Epithelial cell of proximal tubule (primary cell): ENCODE measurements around the gene RCAN2. TPM values are rescaled to one million over a fixed set of nuclear protein-coding genes. Genes with fewer than 3 reads are reported as not detected.

Experiments used
- DNase-seq: peaks from one replicate; pipeline ENCODE4 v3.0.0-alpha.2; 2011; ENCODE audit warnings: low read depth
- H3K4me3 ChIP-seq: 2 replicates; pipeline ENCODE4 v1.5.1; 2011; ENCODE audit warnings: low read depth, mild to moderate bottlenecking, low read length
- CTCF ChIP-seq: conservative IDR thresholded peaks from 2 replicates; pipeline ENCODE4 v1.5.1; 2012; ENCODE audit warnings: low read depth, mild to moderate bottlenecking, low read length
- total RNA-seq: library from RNA; depleted of rRNA; stranded (reverse); fragments of >200 nt; gene quantifications from 2 replicates; pipeline ENCODE4 v1.2.3, GENCODE V29; 2015

RCAN2 gene
- total RNA-seq, 1 donor from 2014 or later: 5.3 TPM

- TF ChIP-seq CTCF: peak; percentile 57
- no peak for DNase-seq
- H3K4me3 ChIP-seq: peak overlapping the region; percentile 58
These were observed 639 bp upstream of the RCAN2 start for GRCh38 chr6:46491628-46492547.

- no peak for DNase-seq
- peak; percentile 25 for TF ChIP-seq CTCF
- peak overlapping the region; percentile 58 for H3K4me3 ChIP-seq
These were observed 636 bp downstream of the RCAN2 start for GRCh38 chr6:46490425-46491200.

- H3K4me3 ChIP-seq: no peak overlapping the region
- DNase-seq: no peak
- TF ChIP-seq CTCF: no peak
These were observed 5.1 kb downstream of the RCAN2 start for GRCh38 chr6:46486181-46486580.

GRCh38 chr6:46484081-46484820, 7.0 kb downstream of the RCAN2 start:
- no peak for DNase-seq
- no peak for TF ChIP-seq CTCF
- no peak overlapping the region for H3K4me3 ChIP-seq

GRCh38 chr6:46476301-46476700, 14.9 kb downstream of the RCAN2 start:
- TF ChIP-seq CTCF: no peak
- DNase-seq: no peak
- H3K4me3 ChIP-seq: no peak overlapping the region

GRCh38 chr6:46473881-46474280, 17.4 kb downstream of the RCAN2 start:
- TF ChIP-seq CTCF: no peak
- no peak overlapping the region for H3K4me3 ChIP-seq
- DNase-seq: no peak
